Measurements from ENCODE around the gene CCDC175.

CCDC175 gene

DNA sequence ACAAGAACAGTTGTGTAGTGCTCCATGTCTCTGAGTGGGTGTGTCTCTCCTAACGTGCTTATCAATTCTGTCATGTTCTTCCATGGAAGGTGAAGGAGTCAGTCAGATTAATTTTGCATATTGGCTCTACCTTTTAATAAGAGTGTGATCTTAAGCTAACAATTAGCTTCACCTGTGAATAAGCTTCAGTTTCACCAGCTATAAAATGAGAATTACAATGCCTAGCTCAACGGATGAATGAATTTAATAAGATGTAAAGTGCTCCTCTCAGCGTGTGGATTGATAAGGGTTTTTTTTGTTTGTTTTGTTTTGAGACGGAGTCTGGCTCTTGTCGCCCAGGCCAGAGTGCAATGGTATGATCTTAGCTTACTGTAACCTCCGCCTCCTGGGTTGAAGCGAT lies 32.7 kb downstream of the CCDC175 start:
- TF ChIP-seq, protein P1, sequence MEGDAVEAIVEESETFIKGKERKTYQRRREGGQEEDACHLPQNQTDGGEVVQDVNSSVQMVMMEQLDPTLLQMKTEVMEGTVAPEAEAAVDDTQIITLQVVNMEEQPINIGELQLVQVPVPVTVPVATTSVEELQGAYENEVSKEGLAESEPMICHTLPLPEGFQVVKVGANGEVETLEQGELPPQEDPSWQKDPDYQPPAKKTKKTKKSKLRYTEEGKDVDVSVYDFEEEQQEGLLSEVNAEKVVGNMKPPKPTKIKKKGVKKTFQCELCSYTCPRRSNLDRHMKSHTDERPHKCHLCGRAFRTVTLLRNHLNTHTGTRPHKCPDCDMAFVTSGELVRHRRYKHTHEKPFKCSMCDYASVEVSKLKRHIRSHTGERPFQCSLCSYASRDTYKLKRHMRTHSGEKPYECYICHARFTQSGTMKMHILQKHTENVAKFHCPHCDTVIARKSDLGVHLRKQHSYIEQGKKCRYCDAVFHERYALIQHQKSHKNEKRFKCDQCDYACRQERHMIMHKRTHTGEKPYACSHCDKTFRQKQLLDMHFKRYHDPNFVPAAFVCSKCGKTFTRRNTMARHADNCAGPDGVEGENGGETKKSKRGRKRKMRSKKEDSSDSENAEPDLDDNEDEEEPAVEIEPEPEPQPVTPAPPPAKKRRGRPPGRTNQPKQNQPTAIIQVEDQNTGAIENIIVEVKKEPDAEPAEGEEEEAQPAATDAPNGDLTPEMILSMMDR (IDR thresholded peaks at IDR 0.05; ENCODE audit: insufficient read depth, low read length, poor library complexity, severe bottlenecking) = no peak
- no peak for TF ChIP-seq EZH2phosphoT487 (conservative IDR thresholded peaks at IDR 0.05; ENCODE audit: low read length)
- no peak overlapping the region for H3K4me2 ChIP-seq (ENCODE audit: low read depth, low read length, poor library complexity, severe bottlenecking)

DNA sequence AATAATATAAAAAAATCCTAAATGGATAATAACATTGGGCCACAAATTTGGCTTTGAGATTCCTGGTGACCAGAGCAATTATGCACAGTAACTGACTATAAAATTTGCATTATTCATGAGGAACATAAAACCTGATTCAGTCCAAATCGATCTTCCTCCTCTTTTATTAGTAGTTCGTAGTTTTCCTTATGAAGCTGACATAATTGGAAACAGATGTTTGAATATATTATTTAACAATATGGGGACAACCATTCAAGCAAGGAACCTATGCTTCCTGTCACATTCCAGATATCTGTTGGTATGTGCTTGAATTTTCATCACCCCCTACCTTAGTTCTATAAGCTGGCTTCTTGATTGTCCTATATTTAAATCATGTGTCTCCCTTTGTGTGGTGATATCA lies 34.9 kb downstream of the CCDC175 start:
- Histone ChIP-seq H3K79me2 (ENCODE audit: insufficient read depth, low read length) (no peaks in the 10 kb centered on the region), H3K9ac (ENCODE audit: low read length) (no peak overlapping the region), H3K36me3 (ENCODE audit: low read length) (no peaks in the 10 kb centered on the region), H2AFZ (ENCODE audit: low read depth, low read length, severe bottlenecking) (no peak overlapping the region), H3K9me3 (ENCODE audit: insufficient read depth, low read length) (no peaks in the 10 kb centered on the region), H3K27ac (ENCODE audit: low read depth, low read length) (no peak overlapping the region), H3K4me2 (ENCODE audit: low read depth, low read length, poor library complexity, severe bottlenecking) (no peak overlapping the region), H3K27me3 (ENCODE audit: low read length) (no peaks in the 10 kb centered on the region), H3K4me3 (ENCODE audit: insufficient read depth, low read length, poor library complexity, severe bottlenecking) (no peak overlapping the region), H3K9me2 (replicated peaks; ENCODE audit: insufficient read depth, low read length) (no peaks in the 10 kb centered on the region), H3F3A (ENCODE audit: insufficient read depth) (no peaks in the 10 kb centered on the region), H4K20me1 (ENCODE audit: low read depth, low read length) (no peaks in the 10 kb centered on the region)
- TF ChIP-seq, protein P1 (IDR thresholded peaks at IDR 0.05; ENCODE audit: insufficient read depth, low read length, poor library complexity, severe bottlenecking) = no peak

More for the DNA sequence above, 32.7 kb downstream of the CCDC175 start:
- no peaks in the 10 kb centered on the region for H3K9me3 ChIP-seq (ENCODE audit: insufficient read depth, low read length)
- no peaks in the 10 kb centered on the region for H3K9me2 ChIP-seq (replicated peaks; ENCODE audit: insufficient read depth, low read length)
- no peak overlapping the region for H3K27ac ChIP-seq (ENCODE audit: low read depth, low read length)
- no peak overlapping the region for H3K9ac ChIP-seq (ENCODE audit: low read length)
- H3F3A ChIP-seq (ENCODE audit: insufficient read depth) = no peaks in the 10 kb centered on the region
- no peak overlapping the region for H2AFZ ChIP-seq (ENCODE audit: low read depth, low read length, severe bottlenecking)
- no peaks in the 10 kb centered on the region for H3K27me3 ChIP-seq (ENCODE audit: low read length)
- H3K4me3 ChIP-seq (ENCODE audit: insufficient read depth, low read length, poor library complexity, severe bottlenecking) = no peak overlapping the region
- H4K20me1 ChIP-seq (ENCODE audit: low read depth, low read length) = no peaks in the 10 kb centered on the region
- no peaks in the 10 kb centered on the region for H3K36me3 ChIP-seq (ENCODE audit: low read length)
- H3K79me2 ChIP-seq (ENCODE audit: insufficient read depth, low read length) = no peaks in the 10 kb centered on the region

DNA sequence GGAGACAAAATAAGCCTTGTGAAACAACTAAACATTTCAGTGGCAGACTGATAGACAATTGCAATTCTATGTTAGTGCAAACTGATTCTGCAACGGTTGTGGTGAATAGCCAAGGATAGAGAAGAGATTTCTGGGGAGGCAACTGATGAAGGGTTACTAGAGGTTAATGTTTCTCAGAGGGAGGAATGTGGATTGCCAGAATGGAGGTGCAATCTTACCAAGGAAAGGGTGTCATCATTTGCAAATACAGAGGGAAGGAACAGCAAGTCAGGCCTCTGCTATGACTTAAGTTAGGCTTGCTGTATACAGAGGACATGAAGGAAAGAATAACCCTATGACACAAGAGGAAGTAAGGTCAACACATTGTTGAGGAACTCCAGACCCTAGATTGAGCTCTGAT lies 35.8 kb downstream of the CCDC175 start:
- H3K79me2 ChIP-seq (ENCODE audit: insufficient read depth, low read length) = no peaks in the 10 kb centered on the region
- no peaks in the 10 kb centered on the region for H3K9me2 ChIP-seq (replicated peaks; ENCODE audit: insufficient read depth, low read length)
- no peak overlapping the region for H2AFZ ChIP-seq (ENCODE audit: low read depth, low read length, severe bottlenecking)
- no peak overlapping the region for H3K27ac ChIP-seq (ENCODE audit: low read depth, low read length)
- no peaks in the 10 kb centered on the region for H3K9me3 ChIP-seq (ENCODE audit: insufficient read depth, low read length)
- H3K4me3 ChIP-seq (ENCODE audit: insufficient read depth, low read length, poor library complexity, severe bottlenecking) = no peak overlapping the region
- H3K9ac ChIP-seq (ENCODE audit: low read length) = no peak overlapping the region
- H3K27me3 ChIP-seq (ENCODE audit: low read length) = no peaks in the 10 kb centered on the region
- no peak for TF ChIP-seq EZH2phosphoT487 (conservative IDR thresholded peaks at IDR 0.05; ENCODE audit: low read length)
- no peaks in the 10 kb centered on the region for H3K36me3 ChIP-seq (ENCODE audit: low read length)
- no peaks in the 10 kb centered on the region for H3F3A ChIP-seq (ENCODE audit: insufficient read depth)
- no peaks in the 10 kb centered on the region for H4K20me1 ChIP-seq (ENCODE audit: low read depth, low read length)
- H3K4me2 ChIP-seq (ENCODE audit: low read depth, low read length, poor library complexity, severe bottlenecking) = no peak overlapping the region

DNA sequence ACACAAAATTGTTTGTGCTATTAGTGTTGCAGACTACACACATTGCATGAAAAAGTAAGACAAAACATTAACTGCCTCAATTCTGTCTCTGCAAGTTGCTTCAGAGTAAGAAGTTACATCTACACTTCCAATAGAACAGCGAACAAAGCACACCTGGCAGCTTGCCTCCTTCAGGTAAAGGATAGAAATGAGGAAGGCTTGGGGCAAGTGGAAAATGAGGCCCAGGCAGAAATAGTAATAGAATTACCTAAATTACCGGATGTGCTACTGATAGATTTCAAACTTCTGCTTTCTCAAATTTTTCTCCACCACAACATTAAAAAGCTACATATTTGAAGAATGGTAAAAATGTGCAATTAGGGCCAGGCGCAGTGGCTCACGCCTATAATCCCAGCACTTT lies 37.7 kb downstream of the CCDC175 start:
- no peak overlapping the region for H3K9ac ChIP-seq (ENCODE audit: low read length)
- H3K4me3 ChIP-seq (ENCODE audit: insufficient read depth, low read length, poor library complexity, severe bottlenecking) = no peak overlapping the region
- H2AFZ ChIP-seq (ENCODE audit: low read depth, low read length, severe bottlenecking) = no peak overlapping the region
- TF ChIP-seq EZH2phosphoT487 (conservative IDR thresholded peaks at IDR 0.05; ENCODE audit: low read length) = no peak
- TF ChIP-seq, protein P1 (IDR thresholded peaks at IDR 0.05; ENCODE audit: insufficient read depth, low read length, poor library complexity, severe bottlenecking) = no peak
- no peak overlapping the region for H3K27ac ChIP-seq (ENCODE audit: low read depth, low read length)
- H3K36me3 ChIP-seq (ENCODE audit: low read length) = no peaks in the 10 kb centered on the region
- H4K20me1 ChIP-seq (ENCODE audit: low read depth, low read length) = no peaks in the 10 kb centered on the region
- H3K9me2 ChIP-seq (replicated peaks; ENCODE audit: insufficient read depth, low read length) = no peaks in the 10 kb centered on the region
- H3K9me3 ChIP-seq (ENCODE audit: insufficient read depth, low read length) = no peaks in the 10 kb centered on the region
- H3K4me2 ChIP-seq (ENCODE audit: low read depth, low read length, poor library complexity, severe bottlenecking) = no peak overlapping the region
- H3K79me2 ChIP-seq (ENCODE audit: insufficient read depth, low read length) = no peaks in the 10 kb centered on the region
- no peaks in the 10 kb centered on the region for H3K27me3 ChIP-seq (ENCODE audit: low read length)
- no peaks in the 10 kb centered on the region for H3F3A ChIP-seq (ENCODE audit: insufficient read depth)
